Endometrial microvascular endothelial cells (primary cell): ENCODE data around the gene VWA8. TPM values are rescaled to one million over a fixed set of nuclear protein-coding genes. Genes with fewer than 3 reads are reported as not detected.
"Not testable (repeated sequence)": the region's sequence is repeated elsewhere in the genome, so short reads cannot be mapped to it uniquely, and the experiment has no call there.

Experiments
- in situ Hi-C: cut with HindIII; loops from 2 replicates; pipeline ENCODE4 v1.10.0; 2017; ENCODE audit warnings: low sequenced_read_pairs, low pct_unique_long_range_greater_than_20kb; ENCODE audit errors: inconsistent ontology term
- total RNA-seq: library from RNA; depleted of rRNA; stranded (reverse); fragments of >200 nt; gene quantifications from one replicate; pipeline ENCODE4 v1.2.3, GENCODE V29; 2015; ENCODE audit errors: inconsistent ontology term

Gene VWA8
- total RNA-seq, 1 donor from 2014 or later: 10.1 TPM

- in situ Hi-C loops: no loop called here
Observed at GRCh38 chr13:41934994-41935393, 25.9 kb downstream of the VWA8 start.

- in situ Hi-C loops: no loop called here
Observed at GRCh38 chr13:41934120-41934519, 26.8 kb downstream of the VWA8 start.

GRCh38 chr13:41931337-41931736 lies 29.6 kb downstream of the VWA8 start:
- in situ Hi-C loops: no loop called here

DNA sequence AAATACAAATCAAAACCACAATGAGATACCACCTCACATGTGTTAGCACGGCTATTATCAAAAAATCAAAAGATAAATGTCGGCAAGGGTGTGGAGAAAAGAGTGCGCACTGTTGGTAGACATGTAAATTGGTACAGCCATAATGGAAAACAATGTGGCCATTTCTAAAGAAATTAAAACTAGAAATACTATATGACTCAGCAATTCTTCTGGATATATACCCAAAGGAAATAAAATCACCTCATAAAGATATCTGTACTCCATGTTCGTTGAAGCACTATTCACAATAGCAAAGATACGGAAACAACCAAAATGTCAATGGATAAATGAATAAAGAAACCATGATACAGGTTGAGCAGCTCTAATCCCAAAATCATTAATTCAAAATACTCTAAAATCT lies 30.8 kb downstream of the VWA8 start:
- in situ Hi-C loops: no loop called here

- in situ Hi-C loops: no loop called here
Observed at GRCh38 chr13:41928323-41928722, 32.6 kb downstream of the VWA8 start.

DNA sequence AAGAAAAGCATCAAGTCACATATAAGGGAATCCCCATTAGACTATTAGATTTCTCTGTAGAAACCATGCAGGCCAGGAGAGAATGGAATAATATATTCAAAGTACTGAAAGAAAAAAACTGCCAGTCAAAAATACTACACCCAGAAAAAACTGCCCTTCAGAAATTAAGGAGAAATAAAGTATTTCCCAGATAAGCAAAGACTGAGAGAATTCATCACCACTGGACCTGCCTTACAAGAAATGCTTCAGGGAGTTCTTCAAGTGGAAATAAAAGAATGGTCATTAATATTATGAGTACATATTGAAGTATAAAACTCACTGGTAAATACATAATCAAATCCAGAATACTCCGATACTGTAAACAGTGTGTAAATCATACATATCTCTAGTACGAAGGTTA lies 35.9 kb downstream of the VWA8 start:
- in situ Hi-C loops: no loop called here

- in situ Hi-C loops: not testable (repeated sequence)
Observed at GRCh38 chr13:41922894-41923293, 38.0 kb downstream of the VWA8 start.

- in situ Hi-C loops: no loop called here
Observed at GRCh38 chr13:41919741-41920487, 41.0 kb downstream of the VWA8 start.

- in situ Hi-C loops: no loop called here
Observed at GRCh38 chr13:41919031-41919740, 41.7 kb downstream of the VWA8 start.

DNA sequence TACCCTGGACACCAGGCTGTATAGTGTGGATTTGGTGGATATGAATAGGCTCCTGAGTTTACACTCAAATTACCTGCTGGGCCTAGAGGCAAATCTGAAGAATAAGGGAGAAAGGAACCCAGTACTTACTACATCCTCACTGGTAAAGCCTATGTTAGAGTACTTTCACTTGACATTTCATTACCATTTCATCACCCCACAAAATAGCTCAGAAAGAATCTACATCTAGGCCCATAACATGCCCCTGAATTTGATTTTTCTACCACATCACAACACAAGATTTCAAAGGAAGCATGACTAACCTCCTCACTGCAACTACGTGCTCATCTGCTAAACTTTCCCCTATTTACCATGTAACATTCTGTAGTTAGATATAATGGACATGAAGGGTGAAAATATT lies 43.3 kb downstream of the VWA8 start:
- in situ Hi-C loops: no loop called here

GRCh38 chr13:41916173-41916954 lies 44.5 kb downstream of the VWA8 start:
- in situ Hi-C loops: no loop called here

DNA sequence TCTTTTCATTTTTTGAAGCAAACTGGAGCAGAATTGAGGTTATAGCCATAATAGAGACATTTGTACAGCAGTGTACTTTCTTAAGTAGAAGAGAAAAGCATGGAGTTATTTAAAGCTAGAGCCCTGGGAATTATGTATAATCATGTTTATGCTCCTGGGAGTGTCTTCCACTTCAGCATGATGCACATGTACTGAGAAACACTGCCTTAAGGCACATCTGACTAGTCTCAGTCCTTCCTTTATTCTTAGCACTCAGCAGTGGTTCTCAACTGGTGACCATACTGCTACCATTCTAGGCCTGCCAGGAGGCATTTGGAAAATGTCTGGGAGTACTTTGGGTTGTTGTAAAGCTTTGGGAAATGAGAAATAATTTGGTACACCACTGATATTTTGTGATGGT lies 45.8 kb downstream of the VWA8 start:
- in situ Hi-C loops: no loop called here

GRCh38 chr13:41914552-41914951 lies 46.4 kb downstream of the VWA8 start:
- in situ Hi-C loops: no loop called here

- in situ Hi-C loops: no loop called here
Observed at GRCh38 chr13:41909506-41909905, 51.4 kb downstream of the VWA8 start.

GRCh38 chr13:41905600-41906254 lies 55.2 kb downstream of the VWA8 start:
- in situ Hi-C loops: no loop called here

- in situ Hi-C loops: no loop called here
Observed at GRCh38 chr13:41900918-41901317, 60.0 kb downstream of the VWA8 start.

DNA sequence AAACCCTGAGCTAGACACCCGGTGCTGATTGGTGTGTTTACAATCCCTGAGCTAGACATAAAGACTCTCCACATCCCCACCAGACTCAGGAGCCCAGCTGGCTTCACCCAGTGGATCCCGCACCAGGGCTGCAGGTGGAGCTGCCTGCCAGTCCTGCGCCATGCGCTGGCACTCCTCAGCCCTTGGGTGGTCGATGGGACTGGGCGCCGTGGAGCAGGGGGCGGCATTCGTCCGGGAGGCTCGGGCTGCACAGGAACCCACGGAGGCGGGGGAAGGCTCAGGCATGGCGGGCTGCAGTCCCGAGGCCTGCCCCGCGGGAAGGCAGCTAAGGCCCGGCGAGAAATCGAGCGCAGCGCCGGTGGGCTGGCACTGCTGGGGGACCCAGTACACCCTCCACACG lies 62.5 kb downstream of the VWA8 start:
- in situ Hi-C loops: not testable (repeated sequence)

DNA sequence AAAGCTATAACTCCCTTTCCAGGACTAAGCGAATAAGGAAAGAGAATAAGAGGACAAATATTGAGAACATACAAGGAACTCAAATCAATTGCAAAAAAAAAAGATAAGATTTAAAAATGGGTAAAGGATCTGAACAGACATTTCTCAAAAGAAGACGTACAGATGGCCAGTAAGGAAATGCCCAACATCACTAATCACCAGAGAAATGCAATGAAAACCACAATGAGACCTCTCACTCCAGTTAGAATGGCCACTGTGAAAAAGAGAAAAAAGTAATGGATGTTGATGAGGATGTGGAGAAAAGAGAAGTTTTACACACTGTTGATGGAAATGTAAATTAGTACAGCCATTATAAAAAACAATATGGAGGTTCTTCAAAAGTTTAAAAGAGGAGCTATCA lies 63.8 kb downstream of the VWA8 start:
- in situ Hi-C loops: no loop called here

- in situ Hi-C loops: no loop called here
Observed at GRCh38 chr13:41895478-41895877, 65.4 kb downstream of the VWA8 start.
